ENCODE results near the gene PRRT4.

- TF ChIP-seq POLR2A (IDR thresholded peaks at IDR 0.05), result no peak
- no peak for TF ChIP-seq CTCF (IDR thresholded peaks at IDR 0.05)
Observed at GRCh38 chr7:128406314-128407232, 45.1 kb upstream of the PRRT4 start.

Measured in right lobe of liver (tissue), 4 donors.